ENCODE results near the gene TCF4. TPM values are rescaled to one million over a fixed set of nuclear protein-coding genes. Genes with fewer than 3 reads are reported as not detected.

The TCF4 gene
- total RNA-seq, 1 experiment from 2014 or later, result 38.0 TPM

DNA sequence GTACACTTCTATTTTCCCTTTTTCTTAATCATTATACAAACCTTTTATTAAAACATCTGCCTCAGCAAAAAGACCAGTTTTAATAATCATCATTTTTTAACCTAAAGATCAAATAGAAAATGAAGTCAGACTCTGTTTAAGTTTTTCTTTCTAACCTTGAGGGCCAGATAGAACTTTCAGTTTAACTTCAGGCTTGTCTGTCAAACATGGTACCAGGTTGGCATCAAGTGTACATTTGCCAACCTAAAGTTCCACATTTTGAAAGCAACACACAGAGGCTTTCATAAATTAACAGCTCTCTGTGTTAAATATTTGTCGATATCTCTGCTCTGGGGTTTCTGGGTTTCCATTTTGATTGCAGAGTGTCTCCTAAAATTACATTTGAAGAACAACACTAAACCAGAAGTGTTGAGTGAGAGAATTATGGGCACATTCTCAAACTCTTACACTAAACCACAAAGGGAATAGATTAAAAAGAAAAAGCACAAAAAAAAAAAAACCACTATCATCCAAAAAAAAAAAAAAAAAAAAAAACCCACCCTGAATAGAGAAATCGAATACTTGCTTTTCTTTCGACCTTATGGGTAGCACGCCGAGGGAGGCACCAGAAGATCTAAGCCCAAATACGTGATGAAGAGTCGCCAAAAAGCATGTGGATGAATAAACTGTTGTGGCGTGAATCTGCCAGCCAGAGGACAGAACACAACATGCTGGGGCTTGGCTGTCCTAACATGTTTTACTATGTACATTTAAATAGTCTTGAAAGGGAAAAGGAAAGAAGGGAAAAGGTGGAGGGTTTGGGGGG lies 166.2 kb downstream of the TCF4 start:
- Histone ChIP-seq H3K27me3 (ENCODE audit: control insufficient read depth, insufficient read depth, low read length) (no peaks in the 10 kb centered on the region), H3K36me3 (replicated peaks; ENCODE audit: control insufficient read depth, insufficient read depth, low read length) (no peaks in the 10 kb centered on the region), H3K4me3 (ENCODE audit: insufficient read depth, low read depth, low read length) (no peak overlapping the region)
- no peak for DNase-seq

DNA sequence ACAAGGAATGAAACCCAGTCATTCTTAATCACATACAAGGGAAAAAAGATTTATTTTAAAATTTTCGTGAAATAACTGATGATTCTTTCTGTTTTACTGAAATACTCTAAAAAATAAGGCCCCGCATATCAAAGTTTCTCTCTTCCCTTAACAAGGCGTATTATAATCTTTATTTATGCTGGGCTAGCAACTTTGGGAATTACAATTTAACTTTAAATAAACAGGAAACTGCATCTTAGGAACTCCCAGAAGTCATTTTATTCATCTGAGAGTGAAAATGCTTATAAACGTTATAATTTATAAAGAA lies 166.7 kb downstream of the TCF4 start:
- DNase-seq, result no peak
- Histone ChIP-seq H3K4me3 (ENCODE audit: insufficient read depth, low read depth, low read length) (no peak overlapping the region), H3K36me3 (replicated peaks; ENCODE audit: control insufficient read depth, insufficient read depth, low read length) (no peaks in the 10 kb centered on the region), H3K27me3 (ENCODE audit: control insufficient read depth, insufficient read depth, low read length) (no peaks in the 10 kb centered on the region)

- no peak for DNase-seq
- no peak overlapping the region for H3K4me3 ChIP-seq (ENCODE audit: insufficient read depth, low read depth, low read length)
- no peaks in the 10 kb centered on the region for H3K36me3 ChIP-seq (replicated peaks; ENCODE audit: control insufficient read depth, insufficient read depth, low read length)
- no peaks in the 10 kb centered on the region for H3K27me3 ChIP-seq (ENCODE audit: control insufficient read depth, insufficient read depth, low read length)
Measured at GRCh38 chr18:55420665-55421307, 167.2 kb downstream of the TCF4 start.

DNA sequence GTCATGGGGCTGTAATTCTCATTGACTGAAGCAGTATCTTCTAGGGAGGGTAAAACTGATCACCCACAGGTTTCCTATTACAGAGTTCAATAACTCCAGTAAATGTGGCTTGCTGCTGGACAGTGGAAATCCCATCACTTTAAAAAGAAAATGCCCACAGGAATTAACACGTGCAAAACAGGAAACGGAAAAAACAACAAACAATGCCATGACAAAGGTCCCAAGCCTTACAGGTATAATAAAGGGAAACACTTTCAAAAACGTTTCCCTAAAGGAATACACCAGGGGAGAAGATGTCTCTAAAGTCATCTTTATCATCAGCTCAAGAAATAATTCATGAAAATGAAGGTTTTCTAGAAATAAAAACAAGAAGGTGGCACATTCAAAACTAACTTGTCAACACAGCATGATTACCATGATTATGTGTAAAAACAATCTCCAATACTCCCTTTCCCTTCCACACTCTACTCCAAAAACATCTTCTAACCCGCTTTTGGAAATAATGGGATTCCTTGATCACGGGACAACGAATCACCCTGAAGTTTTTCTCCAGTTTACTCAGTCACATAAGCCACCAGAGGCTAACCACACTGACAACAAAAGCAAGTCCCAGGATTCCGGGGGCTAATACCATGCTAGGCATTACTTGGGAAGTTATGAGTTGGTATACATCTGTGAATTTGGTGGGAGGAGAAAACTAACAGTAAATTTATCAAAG lies 167.9 kb downstream of the TCF4 start:
- Histone ChIP-seq H3K4me3 (ENCODE audit: insufficient read depth, low read depth, low read length) (no peak overlapping the region), H3K36me3 (replicated peaks; ENCODE audit: control insufficient read depth, insufficient read depth, low read length) (no peaks in the 10 kb centered on the region), H3K27me3 (ENCODE audit: control insufficient read depth, insufficient read depth, low read length) (no peaks in the 10 kb centered on the region)
- DNase-seq, result no peak

DNA sequence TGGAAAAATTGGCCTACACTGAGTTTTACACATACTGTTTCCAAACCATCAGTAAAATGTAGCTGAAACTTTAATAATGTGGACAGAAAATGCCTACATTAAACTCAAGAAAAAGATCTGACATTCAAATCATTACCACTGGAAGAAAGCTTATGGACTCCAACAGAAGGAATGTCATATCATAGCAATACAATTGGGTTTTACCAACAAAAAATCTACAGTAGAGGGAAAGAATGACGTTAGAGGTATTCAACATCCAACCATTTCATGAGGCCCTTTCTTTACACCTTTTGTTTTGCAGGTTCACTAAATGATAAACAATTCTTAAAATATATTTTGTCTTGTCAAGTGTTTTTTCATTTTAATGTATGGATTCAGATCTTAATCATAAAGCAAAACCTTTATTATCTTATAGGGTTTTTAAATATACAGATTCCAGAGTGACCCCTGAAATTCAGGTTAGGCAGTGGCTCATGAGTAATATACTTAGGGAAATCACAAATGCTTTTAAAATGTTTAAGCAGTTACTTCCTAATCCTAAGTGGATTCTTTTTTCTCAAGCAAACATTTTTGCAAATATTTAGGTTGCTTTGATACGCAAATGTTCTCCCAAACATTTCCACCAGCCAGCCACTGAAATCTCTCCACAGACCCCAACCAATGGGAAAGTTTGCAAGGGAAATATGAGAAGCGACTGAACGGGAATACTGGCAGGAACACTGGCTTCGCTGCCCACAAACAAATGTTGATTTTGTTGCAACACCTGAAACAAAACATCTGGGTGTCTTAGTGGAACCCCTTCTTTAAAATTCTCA lies 168.7 kb downstream of the TCF4 start:
- DNase-seq, result no peak
- H3K4me3 ChIP-seq (ENCODE audit: insufficient read depth, low read depth, low read length), result no peak overlapping the region
- H3K36me3 ChIP-seq (replicated peaks; ENCODE audit: control insufficient read depth, insufficient read depth, low read length), result no peaks in the 10 kb centered on the region
- H3K27me3 ChIP-seq (ENCODE audit: control insufficient read depth, insufficient read depth, low read length), result no peaks in the 10 kb centered on the region

GRCh38 chr18:55418439-55418838 lies 169.6 kb downstream of the TCF4 start:
- Histone ChIP-seq H3K36me3 (replicated peaks; ENCODE audit: control insufficient read depth, insufficient read depth, low read length) (no peaks in the 10 kb centered on the region), H3K4me3 (ENCODE audit: insufficient read depth, low read depth, low read length) (no peak overlapping the region), H3K27me3 (ENCODE audit: control insufficient read depth, insufficient read depth, low read length) (no peaks in the 10 kb centered on the region)
- no peak for DNase-seq

GRCh38 chr18:55416791-55417190 lies 171.2 kb downstream of the TCF4 start:
- DNase-seq, result no peak
- Histone ChIP-seq H3K4me3 (ENCODE audit: insufficient read depth, low read depth, low read length) (no peak overlapping the region), H3K27me3 (ENCODE audit: control insufficient read depth, insufficient read depth, low read length) (no peaks in the 10 kb centered on the region), H3K36me3 (replicated peaks; ENCODE audit: control insufficient read depth, insufficient read depth, low read length) (no peaks in the 10 kb centered on the region)

DNA sequence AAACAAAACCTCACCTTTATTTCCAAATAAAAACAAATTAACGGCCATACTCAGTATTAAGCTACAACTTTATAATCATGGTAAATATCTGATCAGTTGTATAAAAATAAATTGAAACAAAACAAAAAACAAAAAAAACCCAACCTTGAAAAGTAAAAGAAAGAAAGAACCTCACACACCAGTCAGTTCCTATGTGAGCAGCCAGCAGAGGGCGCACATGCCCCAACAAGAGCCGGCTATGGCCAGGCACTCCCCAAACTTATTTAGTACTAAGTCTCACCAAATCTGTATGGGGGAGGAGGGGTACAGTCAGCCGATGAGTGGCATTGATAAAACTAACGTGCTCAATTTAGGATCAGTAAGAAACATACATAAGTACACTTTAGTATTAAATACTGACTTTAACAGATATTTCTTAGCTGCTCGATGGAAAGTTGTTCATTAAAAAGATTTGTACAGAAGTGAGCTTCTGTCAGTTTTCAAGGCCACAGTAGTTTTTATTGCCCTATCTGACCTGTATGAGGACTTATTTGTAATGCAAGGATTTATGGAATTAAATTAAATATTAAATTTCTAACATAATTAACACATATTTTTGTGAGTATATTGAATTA lies 172.6 kb downstream of the TCF4 start:
- no peaks in the 10 kb centered on the region for H3K36me3 ChIP-seq (replicated peaks; ENCODE audit: control insufficient read depth, insufficient read depth, low read length)
- DNase-seq, result no peak
- H3K4me3 ChIP-seq (ENCODE audit: insufficient read depth, low read depth, low read length), result no peak overlapping the region
- H3K27me3 ChIP-seq (ENCODE audit: control insufficient read depth, insufficient read depth, low read length), result no peaks in the 10 kb centered on the region

DNA sequence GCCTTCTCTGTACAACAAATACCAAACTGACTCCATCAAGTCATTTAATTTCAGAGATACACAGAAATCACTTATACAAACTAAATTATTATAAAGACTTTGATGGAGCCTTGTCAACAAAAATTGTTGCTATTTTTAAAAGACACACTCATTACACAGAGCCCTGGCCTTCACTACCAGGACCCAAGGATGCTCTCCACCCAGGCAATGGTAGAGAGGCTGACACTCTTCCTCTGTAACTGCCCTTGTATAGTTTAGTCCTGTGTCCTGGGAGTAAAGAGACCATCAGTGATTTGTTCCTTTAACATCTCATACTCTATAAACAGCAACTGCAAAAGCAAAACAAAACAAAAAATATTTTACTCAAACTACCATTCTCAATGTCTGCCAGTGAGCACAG lies 173.5 kb downstream of the TCF4 start:
- H3K27me3 ChIP-seq (ENCODE audit: control insufficient read depth, insufficient read depth, low read length), result no peaks in the 10 kb centered on the region
- no peaks in the 10 kb centered on the region for H3K36me3 ChIP-seq (replicated peaks; ENCODE audit: control insufficient read depth, insufficient read depth, low read length)
- H3K4me3 ChIP-seq (ENCODE audit: insufficient read depth, low read depth, low read length), result no peak overlapping the region
- no peak for DNase-seq

DNA sequence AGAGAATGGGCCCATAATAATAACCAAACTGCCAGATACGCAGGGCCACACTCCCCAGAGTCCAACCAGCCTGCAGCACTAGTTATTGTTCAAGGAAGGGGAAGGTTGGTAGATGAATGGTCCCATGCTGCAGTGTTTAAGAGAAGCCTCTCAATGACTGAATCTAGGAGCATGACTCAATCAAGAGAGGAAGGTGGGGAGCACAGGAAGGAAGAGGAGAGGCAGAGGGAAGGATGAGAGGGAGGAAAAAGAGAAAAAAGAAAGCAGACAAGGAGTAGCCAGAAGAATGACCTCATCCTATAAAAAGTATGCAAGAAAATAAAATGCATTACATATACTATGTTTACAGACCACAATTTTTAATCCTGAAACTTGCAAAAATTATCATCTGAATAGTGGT lies 174.5 kb downstream of the TCF4 start:
- Histone ChIP-seq H3K36me3 (replicated peaks; ENCODE audit: control insufficient read depth, insufficient read depth, low read length) (no peaks in the 10 kb centered on the region), H3K27me3 (ENCODE audit: control insufficient read depth, insufficient read depth, low read length) (no peaks in the 10 kb centered on the region), H3K4me3 (ENCODE audit: insufficient read depth, low read depth, low read length) (no peak overlapping the region)
- no peak for DNase-seq

DNA sequence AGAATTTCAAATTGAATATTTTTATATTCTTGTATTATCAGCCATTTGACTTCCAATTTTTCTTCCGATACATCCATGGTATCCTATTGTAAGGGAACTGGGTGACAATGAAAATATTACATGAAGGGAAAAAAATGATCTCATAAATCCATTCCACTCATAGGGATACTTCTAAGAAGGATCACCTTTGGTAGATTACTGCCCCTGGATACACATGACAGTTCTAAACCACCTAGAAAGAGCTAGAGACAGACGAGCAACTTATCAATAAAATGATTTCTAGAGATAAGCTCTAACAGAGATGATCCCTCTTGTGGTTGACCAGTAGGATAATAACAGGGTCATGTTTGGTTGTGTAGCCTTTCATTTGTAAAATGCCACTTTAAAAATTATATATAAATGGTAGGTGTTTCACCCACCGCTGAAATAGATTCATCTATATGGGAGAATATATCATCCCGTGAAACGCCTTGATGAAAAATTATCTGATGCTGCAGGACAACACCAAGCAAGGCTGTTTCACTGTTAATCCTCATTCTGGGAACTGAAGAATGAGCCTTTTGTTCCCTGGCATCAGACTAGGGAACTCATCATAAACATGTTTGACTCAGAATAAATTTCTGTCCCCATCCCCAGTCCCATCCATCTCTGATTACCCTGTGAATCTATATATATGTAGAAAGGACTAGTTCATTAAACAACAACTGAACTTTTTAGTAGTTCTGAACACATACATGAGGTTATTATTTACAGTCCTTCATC lies 180.0 kb downstream of the TCF4 start:
- H3K4me3 ChIP-seq (ENCODE audit: insufficient read depth, low read depth, low read length), result no peak overlapping the region
- DNase-seq, result no peak
- H3K27me3 ChIP-seq (ENCODE audit: control insufficient read depth, insufficient read depth, low read length), result no peaks in the 10 kb centered on the region
- H3K36me3 ChIP-seq (replicated peaks; ENCODE audit: control insufficient read depth, insufficient read depth, low read length), result no peaks in the 10 kb centered on the region

DNA sequence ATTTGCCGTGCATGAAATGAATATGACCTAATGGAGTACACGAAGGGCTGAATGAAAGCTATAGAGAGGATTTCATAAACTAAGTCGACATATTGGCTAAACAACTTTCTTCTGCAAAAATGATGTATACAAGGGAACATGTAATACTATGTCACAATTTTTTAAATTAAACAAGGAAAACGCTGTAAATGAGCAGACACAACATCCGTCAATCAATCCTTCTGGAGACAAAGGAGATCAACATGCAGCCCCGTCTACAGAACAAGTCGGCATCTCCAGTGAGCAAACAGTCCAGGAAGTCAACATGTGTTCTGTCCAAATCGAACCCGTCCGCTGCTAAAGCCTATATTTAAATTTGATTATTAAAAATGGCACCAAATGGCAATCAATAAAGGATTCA lies 180.8 kb downstream of the TCF4 start:
- DNase-seq, result no peak
- Histone ChIP-seq H3K4me3 (ENCODE audit: insufficient read depth, low read depth, low read length) (no peak overlapping the region), H3K36me3 (replicated peaks; ENCODE audit: control insufficient read depth, insufficient read depth, low read length) (no peaks in the 10 kb centered on the region), H3K27me3 (ENCODE audit: control insufficient read depth, insufficient read depth, low read length) (no peaks in the 10 kb centered on the region)

DNA sequence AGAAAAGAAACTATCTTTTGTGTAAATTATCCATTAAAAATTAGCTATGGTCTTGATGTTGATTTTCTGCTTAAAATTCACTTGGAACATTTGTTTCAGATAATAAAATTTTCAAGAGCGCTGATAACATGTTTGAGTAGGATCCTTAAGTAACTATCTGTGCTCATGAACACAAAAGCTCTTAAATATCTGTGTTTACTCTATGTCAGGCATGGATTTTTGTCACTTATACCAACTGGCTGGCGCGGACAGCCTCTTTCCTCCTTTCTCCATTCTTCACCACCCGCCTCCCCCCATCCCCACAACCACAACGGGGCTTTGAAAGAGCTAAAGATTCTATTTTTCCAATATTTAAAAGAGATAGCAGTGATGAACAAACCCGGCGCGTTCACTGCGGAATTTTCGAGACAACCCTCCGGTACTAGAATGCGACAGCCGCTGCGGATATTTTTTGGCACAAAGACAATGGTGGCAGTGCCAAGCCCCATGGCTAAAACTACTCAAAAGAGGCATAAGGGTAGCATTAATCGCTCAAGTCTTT lies 181.5 kb downstream of the TCF4 start:
- Histone ChIP-seq H3K4me3 (ENCODE audit: insufficient read depth, low read depth, low read length) (no peak overlapping the region), H3K36me3 (replicated peaks; ENCODE audit: control insufficient read depth, insufficient read depth, low read length) (no peaks in the 10 kb centered on the region), H3K27me3 (ENCODE audit: control insufficient read depth, insufficient read depth, low read length) (no peaks in the 10 kb centered on the region)
- DNase-seq, result no peak
